HFFc6 (cell line): Measurements from ENCODE around the gene CTNND2. TPM values are rescaled to one million over a fixed set of nuclear protein-coding genes. Genes with fewer than 3 reads are reported as not detected.

Experiments
- DNase-seq: peaks from one replicate; pipeline ENCODE4 v3.0.0-alpha.2; 2018
- H3K27ac Mint-ChIP-seq: 2 replicates; pipeline ENCODE4 v1.8.0; 2020; ENCODE audit warnings: mild to moderate bottlenecking, mixed read lengths
- H3K27me3 Mint-ChIP-seq: 2 replicates; pipeline ENCODE4 v1.8.0; 2021; ENCODE audit warnings: mild to moderate bottlenecking, moderate library complexity, mixed read lengths; ENCODE audit not compliant: insufficient read depth
- H3K36me3 Mint-ChIP-seq: 2 replicates; pipeline ENCODE4 v1.8.0; 2021; ENCODE audit warnings: low read depth, mixed read lengths
- H3K4me1 Mint-ChIP-seq: 2 replicates; pipeline ENCODE4 v1.8.0; 2020; ENCODE audit warnings: low read depth, mixed read lengths
- H3K4me3 Mint-ChIP-seq: 2 replicates; pipeline ENCODE4 v1.8.0; 2020; ENCODE audit warnings: mild to moderate bottlenecking, moderate library complexity, mixed read lengths
- H3K9me3 Mint-ChIP-seq: 2 replicates; pipeline ENCODE4 v1.8.0; 2020; ENCODE audit warnings: mild to moderate bottlenecking, mixed read lengths
- CTCF ChIP-seq: fragments of 200-600 bp; sonication (generic); IDR thresholded peaks from 2 replicates; pipeline ENCODE4 v1.5.0; 2021; ENCODE audit warnings: antibody characterized with exemption, mild to moderate bottlenecking
- total RNA-seq, 6 experiments: library from RNA; stranded (reverse); fragmentation: NEBNext Ultra II Directional; extraction: Animal tissue kit (Norgen Biotek cat#: 25700); gene quantifications; 2 replicates in 1 of 6; 3 replicates in 5 of 6; pipeline ENCODE4 v1.2.3, GENCODE V29; 2021

Gene CTNND2
- total RNA-seq, 6 experiments from 2014 or later: not detected

GRCh38 chr5:11758321-11758720 is 145.9 kb downstream of the CTNND2 start:
- no peak for TF ChIP-seq CTCF
- Mint-ChIP-seq H3K36me3 (no peaks in the 10 kb centered on the region), H3K27ac (no peak overlapping the region), H3K4me3 (no peak overlapping the region), H3K9me3 (peaks cover 33% of the 10 kb centered on the region), H3K27me3 (no peaks in the 10 kb centered on the region), H3K4me1 (no peaks in the 10 kb centered on the region)
- no peak for DNase-seq

- no peaks in the 10 kb centered on the region for H3K4me1 Mint-ChIP-seq
- peaks cover 33% of the 10 kb centered on the region for H3K9me3 Mint-ChIP-seq
- no peaks in the 10 kb centered on the region for H3K36me3 Mint-ChIP-seq
- H3K4me3 Mint-ChIP-seq: no peak overlapping the region
- TF ChIP-seq CTCF: no peak
- DNase-seq: no peak
- no peaks in the 10 kb centered on the region for H3K27me3 Mint-ChIP-seq
- no peak overlapping the region for H3K27ac Mint-ChIP-seq
These were observed 146.6 kb downstream of the CTNND2 start for GRCh38 chr5:11757661-11758060.

- Mint-ChIP-seq H3K27me3 (peaks cover 3% of the 10 kb centered on the region; the same call in 1 of the 2 replicates), H3K9me3 (peaks cover 31% of the 10 kb centered on the region), H3K27ac (no peak overlapping the region), H3K36me3 (no peaks in the 10 kb centered on the region), H3K4me1 (no peaks in the 10 kb centered on the region), H3K4me3 (no peak overlapping the region)
- no peak for DNase-seq
- no peak for TF ChIP-seq CTCF
These were observed 167.2 kb downstream of the CTNND2 start for GRCh38 chr5:11737010-11737409.

GRCh38 chr5:11734369-11734768 is 169.9 kb downstream of the CTNND2 start:
- H3K27me3 Mint-ChIP-seq: peaks cover 3% of the 10 kb centered on the region; the same call in 1 of the 2 replicates
- no peak overlapping the region for H3K27ac Mint-ChIP-seq
- no peaks in the 10 kb centered on the region for H3K36me3 Mint-ChIP-seq
- no peak overlapping the region for H3K4me3 Mint-ChIP-seq
- H3K9me3 Mint-ChIP-seq: peaks cover 28% of the 10 kb centered on the region
- DNase-seq: no peak
- TF ChIP-seq CTCF: no peak
- H3K4me1 Mint-ChIP-seq: no peaks in the 10 kb centered on the region

GRCh38 chr5:11733840-11734192 is 170.4 kb downstream of the CTNND2 start:
- Mint-ChIP-seq H3K27ac (no peak overlapping the region), H3K9me3 (peaks cover 23% of the 10 kb centered on the region), H3K4me1 (no peaks in the 10 kb centered on the region), H3K4me3 (no peak overlapping the region), H3K27me3 (peaks cover 3% of the 10 kb centered on the region; the same call in 1 of the 2 replicates), H3K36me3 (no peaks in the 10 kb centered on the region)
- TF ChIP-seq CTCF: no peak
- no peak for DNase-seq
